ENCODE results near the gene SNTG2. TPM values are rescaled to one million over a fixed set of nuclear protein-coding genes. Genes with fewer than 3 reads are reported as not detected.

Gene SNTG2
- total and polyA plus RNA-seq, 2 donors (not counting 3 experiments of a cell fraction or from before 2014, with no cell fraction given), result not detected

DNA sequence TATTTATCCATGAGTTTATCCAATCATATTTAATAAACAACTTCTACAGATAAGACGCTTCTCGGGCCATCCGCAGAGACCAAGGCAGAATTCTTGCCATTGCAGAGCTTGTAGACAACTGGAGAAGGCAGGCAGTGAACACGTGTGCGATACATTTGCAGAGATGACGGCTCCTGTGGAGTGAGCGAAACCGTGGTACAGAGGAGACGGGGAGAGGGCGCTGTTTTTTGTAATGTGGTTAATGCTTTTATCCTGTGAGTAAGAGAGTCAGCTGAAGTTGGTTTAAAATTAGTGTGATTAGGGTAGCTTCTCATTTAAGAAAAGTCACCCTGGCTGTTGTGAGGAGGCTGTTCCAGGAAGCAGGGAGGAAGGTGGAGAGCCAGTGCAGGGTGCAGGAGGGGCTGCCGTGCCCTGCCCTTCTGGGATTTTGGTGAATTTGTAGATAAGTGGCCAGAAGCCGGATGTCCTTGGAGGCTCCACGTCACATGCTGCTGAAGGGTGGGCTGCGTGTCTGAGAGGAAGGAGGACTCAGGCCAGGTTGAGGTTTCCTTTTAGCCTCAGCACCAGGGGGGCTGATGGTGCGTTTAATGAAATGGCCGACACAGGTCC is 151.4 kb downstream of the SNTG2 start:
- no TSS peak for BruUV-seq (replicated peaks)

More for the DNA sequence above, 151.4 kb downstream of the SNTG2 start:
- Histone ChIP-seq H3K9ac (replicated peaks; ENCODE audit: extremely low read depth, insufficient read depth, low read length) (no peak overlapping the region), H3K4me3 (replicated peaks in 1 of 3; ENCODE audit: insufficient read depth in 1 of 3, low read depth in 1 of 3, low read length in 3 of 3) (no peak overlapping the region), H4K20me1 (replicated peaks; ENCODE audit: control insufficient read depth, extremely low read depth, insufficient read depth, low read length) (no peaks in the 10 kb centered on the region), H3K9me1 (replicated peaks; ENCODE audit: control insufficient read depth, extremely low read depth, insufficient read depth, low read length) (no peaks in the 10 kb centered on the region), H3K79me2 (ENCODE audit: control insufficient read depth, insufficient read depth, low read length) (no peaks in the 10 kb centered on the region), H3K9me3 (replicated peaks; ENCODE audit: control insufficient read depth, insufficient read depth, low read length) (peaks cover 10% of the 10 kb centered on the region), H3K27me3 (ENCODE audit: control insufficient read depth in 2 of 2, insufficient read depth in 2 of 2, low read length in 2 of 2) (no peaks in the 10 kb centered on the region), H3K36me3 (ENCODE audit: control insufficient read depth in 2 of 2, extremely low read depth in 1 of 2, insufficient read depth in 2 of 2, low read length in 2 of 2) (no peaks in the 10 kb centered on the region), H3K4me2 (ENCODE audit: insufficient read depth, low read length) (no peak overlapping the region), H2AFZ (ENCODE audit: low read depth, low read length) (no peak overlapping the region), H3K27ac (ENCODE audit: insufficient read depth, low read depth, low read length) (no peak overlapping the region), H3K4me1 (ENCODE audit: control insufficient read depth, extremely low read depth, insufficient read depth, low read length) (no peaks in the 10 kb centered on the region)
- intact Hi-C loops (cut with micrococcal nuclease), result no loop called here
- ChIA-PET POLR2A (no interaction called here), CTCF (no interaction called here)
- no peak for FAIRE-seq
- TF ChIP-seq JUN (IDR thresholded peaks at IDR 0.05; ENCODE audit: borderline replicate concordance, insufficient read depth, insufficient read length, low read depth) (no peak), GATA2 (IDR thresholded peaks at IDR 0.05; ENCODE audit: insufficient read depth, insufficient read length, low read depth, low read length) (no peak), POLR2A (IDR thresholded peaks at IDR 0.05; ENCODE audit: low read depth, low read length) (no peak)
- TF ChIP-seq, protein P1, sequence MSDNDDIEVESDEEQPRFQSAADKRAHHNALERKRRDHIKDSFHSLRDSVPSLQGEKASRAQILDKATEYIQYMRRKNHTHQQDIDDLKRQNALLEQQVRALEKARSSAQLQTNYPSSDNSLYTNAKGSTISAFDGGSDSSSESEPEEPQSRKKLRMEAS (IDR thresholded peaks at IDR 0.05; ENCODE audit: insufficient read depth, insufficient read length), result no peak
- TF ChIP-seq, protein P2, sequence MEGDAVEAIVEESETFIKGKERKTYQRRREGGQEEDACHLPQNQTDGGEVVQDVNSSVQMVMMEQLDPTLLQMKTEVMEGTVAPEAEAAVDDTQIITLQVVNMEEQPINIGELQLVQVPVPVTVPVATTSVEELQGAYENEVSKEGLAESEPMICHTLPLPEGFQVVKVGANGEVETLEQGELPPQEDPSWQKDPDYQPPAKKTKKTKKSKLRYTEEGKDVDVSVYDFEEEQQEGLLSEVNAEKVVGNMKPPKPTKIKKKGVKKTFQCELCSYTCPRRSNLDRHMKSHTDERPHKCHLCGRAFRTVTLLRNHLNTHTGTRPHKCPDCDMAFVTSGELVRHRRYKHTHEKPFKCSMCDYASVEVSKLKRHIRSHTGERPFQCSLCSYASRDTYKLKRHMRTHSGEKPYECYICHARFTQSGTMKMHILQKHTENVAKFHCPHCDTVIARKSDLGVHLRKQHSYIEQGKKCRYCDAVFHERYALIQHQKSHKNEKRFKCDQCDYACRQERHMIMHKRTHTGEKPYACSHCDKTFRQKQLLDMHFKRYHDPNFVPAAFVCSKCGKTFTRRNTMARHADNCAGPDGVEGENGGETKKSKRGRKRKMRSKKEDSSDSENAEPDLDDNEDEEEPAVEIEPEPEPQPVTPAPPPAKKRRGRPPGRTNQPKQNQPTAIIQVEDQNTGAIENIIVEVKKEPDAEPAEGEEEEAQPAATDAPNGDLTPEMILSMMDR (IDR thresholded peaks at IDR 0.05; ENCODE audit: extremely low read depth in 1 of 2, insufficient read depth in 1 of 2, low read depth in 1 of 2, low read length in 2 of 2), result no peak
- dilution Hi-C loops (cut with MboI; ENCODE audit: extremely low pct_ligation_motif_present, low sequenced_read_pairs), result no loop called here
- DNase-seq (ENCODE audit: low read depth, low spot score), result no peak
